ENCODE data around the gene PPARA. TPM values are rescaled to one million over a fixed set of nuclear protein-coding genes. Genes with fewer than 3 reads are reported as not detected.

PPARA gene
- total and polyA plus RNA-seq, 2 donors (not counting 3 experiments of a cell fraction or from before 2014, with no cell fraction given): 3.1 to 10.7 TPM

DNA sequence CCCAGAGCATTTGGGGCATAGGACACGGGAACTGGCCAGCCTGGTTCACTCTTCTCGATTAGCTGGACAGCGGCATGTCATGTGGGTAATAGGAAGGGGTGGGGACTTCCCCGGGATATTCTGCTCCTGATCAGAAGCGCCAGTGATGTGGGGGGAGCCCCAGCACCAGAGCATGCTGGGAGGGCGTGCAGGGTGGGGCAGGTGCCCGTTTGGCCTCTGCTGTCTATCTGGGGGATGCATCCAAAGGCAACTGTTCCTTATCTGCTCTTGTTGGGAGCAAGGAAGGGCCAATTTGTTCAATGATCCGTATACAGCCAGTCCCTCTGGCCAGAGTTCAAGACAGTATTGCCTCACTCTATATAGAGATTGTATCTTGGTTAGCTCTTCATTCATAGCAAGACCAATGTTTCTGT lies 43.6 kb downstream of the PPARA start:
- intact Hi-C loops (cut with micrococcal nuclease): no loop called here

More for the DNA sequence above, 43.6 kb downstream of the PPARA start:
- Histone ChIP-seq H3K79me2 (ENCODE audit: control insufficient read depth, insufficient read depth, low read length) (no peaks in the 10 kb centered on the region), H4K20me1 (replicated peaks; ENCODE audit: control insufficient read depth, extremely low read depth, insufficient read depth, low read length) (no peaks in the 10 kb centered on the region), H3K4me2 (ENCODE audit: insufficient read depth, low read length) (no peak overlapping the region), H3K36me3 (ENCODE audit: control insufficient read depth in 2 of 2, extremely low read depth in 1 of 2, insufficient read depth in 2 of 2, low read length in 2 of 2) (no peaks in the 10 kb centered on the region), H3K27me3 (ENCODE audit: control insufficient read depth in 2 of 2, insufficient read depth in 2 of 2, low read length in 2 of 2) (no peaks in the 10 kb centered on the region), H3K9me3 (replicated peaks; ENCODE audit: control insufficient read depth, insufficient read depth, low read length) (no peaks in the 10 kb centered on the region), H2AFZ (ENCODE audit: low read depth, low read length) (no peak overlapping the region), H3K9ac (replicated peaks; ENCODE audit: extremely low read depth, insufficient read depth, low read length) (no peak overlapping the region), H3K9me1 (replicated peaks; ENCODE audit: control insufficient read depth, extremely low read depth, insufficient read depth, low read length) (no peaks in the 10 kb centered on the region), H3K4me1 (ENCODE audit: control insufficient read depth, extremely low read depth, insufficient read depth, low read length) (no peaks in the 10 kb centered on the region), H3K27ac (ENCODE audit: insufficient read depth, low read depth, low read length) (no peak overlapping the region), H3K4me3 (replicated peaks in 1 of 3; ENCODE audit: insufficient read depth in 1 of 3, low read depth in 1 of 3, low read length in 3 of 3) (no peak overlapping the region)
- DNase-seq (ENCODE audit: low read depth, low spot score) (no peak), FAIRE-seq (no peak)
- POLR2A ChIA-PET: no interaction called here
- dilution Hi-C loops (cut with MboI; ENCODE audit: extremely low pct_ligation_motif_present, low sequenced_read_pairs): no loop called here
- no TSS peak for BruUV-seq (replicated peaks)
- TF ChIP-seq MYC (IDR thresholded peaks at IDR 0.05; ENCODE audit: low read depth, low read length) (no peak), JUN (IDR thresholded peaks at IDR 0.05; ENCODE audit: borderline replicate concordance, insufficient read depth, insufficient read length, low read depth) (no peak), POLR2AphosphoS5 (IDR thresholded peaks at IDR 0.05; ENCODE audit: insufficient read depth, low read depth, low read length) (no peak), EZH2 (IDR thresholded peaks at IDR 0.05; ENCODE audit: borderline replicate concordance, low read depth, low read length, severe bottlenecking) (no peak), FOS (IDR thresholded peaks at IDR 0.05; ENCODE audit: borderline replicate concordance, insufficient read depth, low read length) (no peak), GATA2 (IDR thresholded peaks at IDR 0.05; ENCODE audit: insufficient read depth, insufficient read length, low read depth, low read length) (no peak), POLR2A (IDR thresholded peaks at IDR 0.05; ENCODE audit: low read depth, low read length) (no peak)
- TF ChIP-seq, protein P1, sequence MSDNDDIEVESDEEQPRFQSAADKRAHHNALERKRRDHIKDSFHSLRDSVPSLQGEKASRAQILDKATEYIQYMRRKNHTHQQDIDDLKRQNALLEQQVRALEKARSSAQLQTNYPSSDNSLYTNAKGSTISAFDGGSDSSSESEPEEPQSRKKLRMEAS (IDR thresholded peaks at IDR 0.05; ENCODE audit: insufficient read depth, insufficient read length): no peak
- TF ChIP-seq, protein P2, sequence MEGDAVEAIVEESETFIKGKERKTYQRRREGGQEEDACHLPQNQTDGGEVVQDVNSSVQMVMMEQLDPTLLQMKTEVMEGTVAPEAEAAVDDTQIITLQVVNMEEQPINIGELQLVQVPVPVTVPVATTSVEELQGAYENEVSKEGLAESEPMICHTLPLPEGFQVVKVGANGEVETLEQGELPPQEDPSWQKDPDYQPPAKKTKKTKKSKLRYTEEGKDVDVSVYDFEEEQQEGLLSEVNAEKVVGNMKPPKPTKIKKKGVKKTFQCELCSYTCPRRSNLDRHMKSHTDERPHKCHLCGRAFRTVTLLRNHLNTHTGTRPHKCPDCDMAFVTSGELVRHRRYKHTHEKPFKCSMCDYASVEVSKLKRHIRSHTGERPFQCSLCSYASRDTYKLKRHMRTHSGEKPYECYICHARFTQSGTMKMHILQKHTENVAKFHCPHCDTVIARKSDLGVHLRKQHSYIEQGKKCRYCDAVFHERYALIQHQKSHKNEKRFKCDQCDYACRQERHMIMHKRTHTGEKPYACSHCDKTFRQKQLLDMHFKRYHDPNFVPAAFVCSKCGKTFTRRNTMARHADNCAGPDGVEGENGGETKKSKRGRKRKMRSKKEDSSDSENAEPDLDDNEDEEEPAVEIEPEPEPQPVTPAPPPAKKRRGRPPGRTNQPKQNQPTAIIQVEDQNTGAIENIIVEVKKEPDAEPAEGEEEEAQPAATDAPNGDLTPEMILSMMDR (IDR thresholded peaks at IDR 0.05; ENCODE audit: extremely low read depth in 1 of 2, insufficient read depth in 1 of 2, low read depth in 1 of 2, low read length in 2 of 2): no peak
- CTCF ChIA-PET: no interaction called here
